ENCODE measurements around the gene ACRBP. TPM values are rescaled to one million over a fixed set of nuclear protein-coding genes. Genes with fewer than 3 reads are reported as not detected.

ACRBP gene
- total RNA-seq, 1 experiment from 2014 or later, result 1.9 TPM

- no peak for DNase-seq (ENCODE audit: low read depth)
- in situ Hi-C loops (cut with HindIII; ENCODE audit: low pct_unique_long_range_greater_than_20kb, low sequenced_read_pairs), result no loop called here
Observed at GRCh38 chr12:6626654-6627283, 20.5 kb downstream of the ACRBP start.

GRCh38 chr12:6620885-6621274, 26.4 kb downstream of the ACRBP start:
- no peak for DNase-seq (ENCODE audit: low read depth)
- in situ Hi-C loops (cut with HindIII; ENCODE audit: low pct_unique_long_range_greater_than_20kb, low sequenced_read_pairs), result no loop called here

- in situ Hi-C loops (cut with HindIII; ENCODE audit: low pct_unique_long_range_greater_than_20kb, low sequenced_read_pairs), result no loop called here
- DNase-seq (ENCODE audit: low read depth), result no peak
Observed at GRCh38 chr12:6620137-6620884, 26.9 kb downstream of the ACRBP start.

GRCh38 chr12:6618483-6619225, 28.6 kb downstream of the ACRBP start:
- in situ Hi-C loops (cut with HindIII; ENCODE audit: low pct_unique_long_range_greater_than_20kb, low sequenced_read_pairs), result no loop called here
- DNase-seq (ENCODE audit: low read depth), result no peak

GRCh38 chr12:6615802-6616201, 31.4 kb downstream of the ACRBP start:
- in situ Hi-C loops (cut with HindIII; ENCODE audit: low pct_unique_long_range_greater_than_20kb, low sequenced_read_pairs), result no loop called here

GRCh38 chr12:6614513-6615172, 32.6 kb downstream of the ACRBP start:
- in situ Hi-C loops (cut with HindIII; ENCODE audit: low pct_unique_long_range_greater_than_20kb, low sequenced_read_pairs), result no loop called here

More at GRCh38 chr12:6615802-6616201, 31.4 kb downstream of the ACRBP start:
- no peak for DNase-seq (ENCODE audit: low read depth)

GRCh38 chr12:6613776-6614512, 33.3 kb downstream of the ACRBP start:
- DNase-seq (ENCODE audit: low read depth), result peak; percentile 96
- in situ Hi-C loops (cut with HindIII; ENCODE audit: low pct_unique_long_range_greater_than_20kb, low sequenced_read_pairs), result no loop called here

More at GRCh38 chr12:6614513-6615172, 32.6 kb downstream of the ACRBP start:
- DNase-seq (ENCODE audit: low read depth), result no peak

GRCh38 chr12:6613015-6613775, 34.0 kb downstream of the ACRBP start:
- in situ Hi-C loops (cut with HindIII; ENCODE audit: low pct_unique_long_range_greater_than_20kb, low sequenced_read_pairs), result no loop called here
- DNase-seq (ENCODE audit: low read depth), result peak; percentile 95

- in situ Hi-C loops (cut with HindIII; ENCODE audit: low pct_unique_long_range_greater_than_20kb, low sequenced_read_pairs), result no loop called here
Observed at GRCh38 chr12:6612652-6613014, 34.6 kb downstream of the ACRBP start.

GRCh38 chr12:6612247-6612646, 35.0 kb downstream of the ACRBP start:
- in situ Hi-C loops (cut with HindIII; ENCODE audit: low pct_unique_long_range_greater_than_20kb, low sequenced_read_pairs), result no loop called here
- DNase-seq (ENCODE audit: low read depth), result no peak

More at GRCh38 chr12:6612652-6613014, 34.6 kb downstream of the ACRBP start:
- no peak for DNase-seq (ENCODE audit: low read depth)

- in situ Hi-C loops (cut with HindIII; ENCODE audit: low pct_unique_long_range_greater_than_20kb, low sequenced_read_pairs), result no loop called here
- DNase-seq (ENCODE audit: low read depth), result no peak
Observed at GRCh38 chr12:6608592-6609281, 38.5 kb downstream of the ACRBP start.

- DNase-seq (ENCODE audit: low read depth), result peak; percentile 86
Observed at GRCh38 chr12:6607751-6608591, 39.3 kb downstream of the ACRBP start.

GRCh38 chr12:6606331-6607131, 40.7 kb downstream of the ACRBP start:
- no peak for DNase-seq (ENCODE audit: low read depth)
- in situ Hi-C loops (cut with HindIII; ENCODE audit: low pct_unique_long_range_greater_than_20kb, low sequenced_read_pairs), result no loop called here

More at GRCh38 chr12:6607751-6608591, 39.3 kb downstream of the ACRBP start:
- in situ Hi-C loops (cut with HindIII; ENCODE audit: low pct_unique_long_range_greater_than_20kb, low sequenced_read_pairs), result no loop called here

- in situ Hi-C loops (cut with HindIII; ENCODE audit: low pct_unique_long_range_greater_than_20kb, low sequenced_read_pairs), result no loop called here
- no peak for DNase-seq (ENCODE audit: low read depth)
Observed at GRCh38 chr12:6605421-6606330, 41.6 kb downstream of the ACRBP start.
